Tibial nerve (tissue), 4 donors: ENCODE results near the gene RAB40B. TPM values are rescaled to one million over a fixed set of nuclear protein-coding genes. Genes with fewer than 3 reads are reported as not detected.
A peak's percentile ranks its signal among the peaks of the same experiment; 100 is the strongest.

Experiments used
- DNase-seq, 2 donors: peaks; one replicate each; pipeline ENCODE4 v3.0.0-alpha.2; 2019; ENCODE audit warnings: low spot score in 2 of 2
- H3K27ac ChIP-seq, 4 donors: fragments of 200-600 bp; sonication (generic) in 3 of 4; one replicate each; pipeline ENCODE4 v1.5.1; 2017 to 2019; ENCODE audit warnings: mild to moderate bottlenecking in 1 of 4
- H3K27me3 ChIP-seq, 2 donors: fragments of 200-600 bp; sonication (generic) in 1 of 2; one replicate each; pipeline versions ENCODE4 v1.5.1 to v1.6.0; 2017 to 2019
- H3K36me3 ChIP-seq, 3 donors: fragments of 200-600 bp; sonication (generic); one replicate each; pipeline ENCODE4 v1.5.1; 2018 to 2019
- H3K4me1 ChIP-seq, 4 donors: fragments of 200-600 bp; sonication (generic) in 3 of 4; one replicate each; pipeline ENCODE4 v1.5.1; 2017 to 2019
- H3K4me3 ChIP-seq, 4 donors: fragments of 200-600 bp; sonication (generic) in 3 of 4; one replicate each; pipeline ENCODE4 v1.5.1; 2017 to 2019; ENCODE audit warnings: mild to moderate bottlenecking in 1 of 4, moderate library complexity in 1 of 4
- H3K9me3 ChIP-seq, 4 donors: fragments of 200-600 bp; sonication (generic) in 3 of 4; one replicate each; pipeline ENCODE4 v1.5.1; 2017 to 2019
- CTCF ChIP-seq, 5 experiments: fragments of 200-600 bp in 3 of 5; fragments of 450-650 bp in 2 of 5; sonication (generic) in 3 of 5; IDR thresholded peaks; one replicate each; pipeline ENCODE4 v1.5.1; 2016 to 2019; ENCODE audit warnings: antibody characterized with exemption in 5 of 5, mild to moderate bottlenecking in 3 of 5, moderate library complexity in 2 of 5
- EP300 ChIP-seq, 2 donors: sonication (generic); formaldehyde crosslinking; IDR thresholded peaks; one replicate each; pipeline ENCODE4 v1.6.1; 2017; ENCODE audit warnings: antibody characterized with exemption in 2 of 2, mild to moderate bottlenecking in 1 of 2
- POLR2A ChIP-seq, 2 donors: fragments of 450-650 bp; IDR thresholded peaks; one replicate each; pipeline ENCODE4 v1.6.1; 2017; ENCODE audit warnings: antibody characterized with exemption in 2 of 2, mild to moderate bottlenecking in 2 of 2, moderate library complexity in 2 of 2
- WGBS, 2 donors: methylation state at CpG; one replicate each; pipeline ENCODE4 v1.1.5; 2018; 5-methylcytosine and 5-hydroxymethylcytosine counted together
- total RNA-seq, 4 donors: library from RNA; depleted of rRNA; stranded (reverse); fragments of >200 nt; gene quantifications; one replicate each; pipeline ENCODE4 v1.1.0, GENCODE V29; 2016

Gene RAB40B
- total RNA-seq, 4 donors from 2014 or later = 27.3 to 39.0 (median 36.7) TPM

- no peak for DNase-seq
- H3K27me3 ChIP-seq = no peaks in the 10 kb centered on the region
- H3K27ac ChIP-seq = no peak overlapping the region
- peaks cover 0 to 17% (median 2%) of the 10 kb centered on the region in 4 donors for H3K4me1 ChIP-seq
- WGBS, 2 donors = 87 to 89% methylated on average over 7 to 18 of the region's 18 CpGs
- no peaks in the 10 kb centered on the region for H3K36me3 ChIP-seq
- H3K4me3 ChIP-seq = no peak overlapping the region
- TF ChIP-seq POLR2A (IDR thresholded peaks at IDR 0.05) = no peak
- no peak for TF ChIP-seq EP300 (IDR thresholded peaks at IDR 0.05)
- H3K9me3 ChIP-seq = no peaks in the 10 kb centered on the region
These were observed 7.3 kb upstream of the RAB40B start for GRCh38 chr17:82705756-82706155.

- WGBS, 2 donors = 78 to 79% methylated on average over 13 of the region's 13 CpGs
- no peak overlapping the region for H3K4me3 ChIP-seq
- TF ChIP-seq EP300 (IDR thresholded peaks at IDR 0.05) (no peak), CTCF (IDR thresholded peaks at IDR 0.05) (no peak), POLR2A (IDR thresholded peaks at IDR 0.05) (no peak)
These were observed 6.4 kb upstream of the RAB40B start for GRCh38 chr17:82704886-82705285.

GRCh38 chr17:82703935-82704865, 5.7 kb upstream of the RAB40B start:
- 69 to 78% methylated on average over 36 to 38 of the region's 38 CpGs for WGBS, 2 donors
- Histone ChIP-seq H3K9me3 (no peaks in the 10 kb centered on the region), H3K4me1 (peaks cover 0 to 24% (median 6%) of the 10 kb centered on the region in 4 donors), H3K4me3 (no peak overlapping the region), H3K36me3 (no peaks in the 10 kb centered on the region), H3K27ac (no peak overlapping the region), H3K27me3 (no peaks in the 10 kb centered on the region)
- no peak for DNase-seq
- no peak for TF ChIP-seq POLR2A (IDR thresholded peaks at IDR 0.05)
- TF ChIP-seq EP300 (IDR thresholded peaks at IDR 0.05) = no peak
- TF ChIP-seq CTCF (IDR thresholded peaks at IDR 0.05) = no peak

More at GRCh38 chr17:82704886-82705285, 6.4 kb upstream of the RAB40B start:
- Histone ChIP-seq H3K4me1 (peaks cover 0 to 17% (median 2%) of the 10 kb centered on the region in 4 donors), H3K27ac (no peak overlapping the region), H3K36me3 (no peaks in the 10 kb centered on the region), H3K27me3 (no peaks in the 10 kb centered on the region), H3K9me3 (no peaks in the 10 kb centered on the region)
- DNase-seq = no peak

GRCh38 chr17:82703036-82703745, 4.7 kb upstream of the RAB40B start:
- no peak for DNase-seq
- H3K9me3 ChIP-seq = no peaks in the 10 kb centered on the region
- no peaks in the 10 kb centered on the region for H3K27me3 ChIP-seq
- TF ChIP-seq CTCF (IDR thresholded peaks at IDR 0.05) = no peak
- H3K4me1 ChIP-seq = peaks cover 0 to 26% (median 7%) of the 10 kb centered on the region in 4 donors
- 69 to 79% methylated on average over 20 to 26 of the region's 26 CpGs for WGBS, 2 donors
- peak overlapping the region in 2 of 4 donors; percentile 26 to 57 for H3K27ac ChIP-seq
- H3K4me3 ChIP-seq = no peak overlapping the region
- no peaks in the 10 kb centered on the region for H3K36me3 ChIP-seq

- Histone ChIP-seq H3K9me3 (no peaks in the 10 kb centered on the region), H3K27me3 (no peaks in the 10 kb centered on the region), H3K36me3 (no peaks in the 10 kb centered on the region), H3K4me3 (no peak overlapping the region), H3K27ac (peak overlapping the region in 1 of 4 donors; percentile 57), H3K4me1 (peaks cover 0 to 28% (median 9%) of the 10 kb centered on the region in 4 donors)
- 51 to 54% methylated on average over 20 of the region's 20 CpGs for WGBS, 2 donors
- TF ChIP-seq POLR2A (IDR thresholded peaks at IDR 0.05) = no peak
- TF ChIP-seq EP300 (IDR thresholded peaks at IDR 0.05) = no peak
- TF ChIP-seq CTCF (IDR thresholded peaks at IDR 0.05) = no peak
- no peak for DNase-seq
These were observed 3.9 kb upstream of the RAB40B start for GRCh38 chr17:82702231-82702927.
